Uterus (tissue), 4 donors: ENCODE results near the gene MMP25. TPM values are rescaled to one million over a fixed set of nuclear protein-coding genes. Genes with fewer than 3 reads are reported as not detected.

Experiments used
- DNase-seq, 2 donors: peaks; one replicate each; pipeline ENCODE4 v3.0.0-alpha.2; 2019 to 2020
- H3K27ac ChIP-seq, 2 donors: fragments of 200-600 bp; sonication (generic); 1 replicate in 1 of 2; 2 replicates in 1 of 2; pipeline ENCODE4 v1.5.1; 2016 to 2018
- H3K27me3 ChIP-seq, 2 donors: fragments of 200-600 bp; sonication (generic); one replicate each; pipeline ENCODE4 v1.5.1; 2018 to 2019; ENCODE audit warnings: control low read depth in 1 of 2
- H3K36me3 ChIP-seq, 2 donors: fragments of 200-600 bp; sonication (generic); one replicate each; pipeline ENCODE4 v1.5.1; 2019; ENCODE audit warnings: control low read depth in 1 of 2
- H3K4me1 ChIP-seq, 2 donors: fragments of 200-600 bp; sonication (generic); one replicate each; pipeline ENCODE4 v1.5.1; 2018 to 2019; ENCODE audit warnings: control low read depth in 1 of 2
- H3K4me3 ChIP-seq, 2 donors: fragments of 200-600 bp; sonication (generic); 1 replicate in 1 of 2; 2 replicates in 1 of 2; pipeline ENCODE4 v1.5.1; 2018 to 2019; ENCODE audit warnings: mild to moderate bottlenecking in 1 of 2
- H3K9me3 ChIP-seq, 2 donors: fragments of 200-600 bp; sonication (generic); one replicate each; pipeline ENCODE4 v1.5.1; 2019; ENCODE audit warnings: control low read depth in 1 of 2
- CTCF ChIP-seq, 4 experiments: fragments of 200-600 bp in 2 of 4; fragments of 450-650 bp in 2 of 4; sonication (generic) in 2 of 4; IDR thresholded peaks; one replicate each; pipeline ENCODE4 v1.5.1; 2016 to 2019; ENCODE audit warnings: antibody characterized with exemption in 4 of 4, mild to moderate bottlenecking in 2 of 4, moderate library complexity in 1 of 4
- POLR2A ChIP-seq, 2 donors: fragments of 450-650 bp; IDR thresholded peaks; one replicate each; pipeline ENCODE4 v1.6.1; 2016; ENCODE audit warnings: antibody characterized with exemption in 2 of 2, mild to moderate bottlenecking in 1 of 2, moderate library complexity in 1 of 2
- intact Hi-C: fragments of 100-400 bp; cut with DNase I; formaldehyde crosslinking; loops from one replicate; pipeline ENCODE4 v1.15.1; 2023; ENCODE audit warnings: low total_unique reads
- total RNA-seq, 4 donors: library from RNA; depleted of rRNA in 3 of 4; stranded (reverse); fragments of >200 nt in 3 of 4; gene quantifications; one replicate each; pipeline versions ENCODE4 v1.1.0 to v1.2.4, GENCODE V29; 2014 to 2023
- donor health status: DM: yes; HTN: yes; CAD: no.

MMP25 gene
- total RNA-seq, 4 donors from 2014 or later: 0.21 to 1.1 TPM; not detected in 2

- H3K9me3 ChIP-seq: no peaks in the 10 kb centered on the region
- DNase-seq: peak; percentile 88
- peaks cover 0 to 15% of the 10 kb centered on the region in 2 donors for H3K27me3 ChIP-seq
- no peak overlapping the region for H3K27ac ChIP-seq
- no peak overlapping the region for H3K4me3 ChIP-seq
- TF ChIP-seq CTCF (IDR thresholded peaks at IDR 0.05) (peak; percentile 50 to 78 (median 56)), POLR2A (IDR thresholded peaks at IDR 0.05) (no peak)
- intact Hi-C loops: no loop called here
- H3K4me1 ChIP-seq: no peaks in the 10 kb centered on the region
- H3K36me3 ChIP-seq: no peaks in the 10 kb centered on the region
Measured at GRCh38 chr16:3003582-3004270, 42.6 kb upstream of the MMP25 start.

GRCh38 chr16:3004319-3004718, 42.0 kb upstream of the MMP25 start:
- no peaks in the 10 kb centered on the region for H3K36me3 ChIP-seq
- TF ChIP-seq POLR2A (IDR thresholded peaks at IDR 0.05) (no peak), CTCF (IDR thresholded peaks at IDR 0.05) (no peak)
- intact Hi-C loops: no loop called here
- H3K9me3 ChIP-seq: no peaks in the 10 kb centered on the region
- no peak for DNase-seq
- no peaks in the 10 kb centered on the region for H3K4me1 ChIP-seq
- H3K4me3 ChIP-seq: no peak overlapping the region
- H3K27me3 ChIP-seq: peaks cover 0 to 15% of the 10 kb centered on the region in 2 donors
- no peak overlapping the region for H3K27ac ChIP-seq

GRCh38 chr16:3004781-3005284, 41.5 kb upstream of the MMP25 start:
- no peaks in the 10 kb centered on the region for H3K9me3 ChIP-seq
- DNase-seq: no peak
- H3K36me3 ChIP-seq: no peaks in the 10 kb centered on the region
- no peaks in the 10 kb centered on the region for H3K4me1 ChIP-seq
- H3K27ac ChIP-seq: no peak overlapping the region
- intact Hi-C loops: no loop called here
- TF ChIP-seq CTCF (IDR thresholded peaks at IDR 0.05) (no peak), POLR2A (IDR thresholded peaks at IDR 0.05) (no peak)
- peaks cover 0 to 15% of the 10 kb centered on the region in 2 donors for H3K27me3 ChIP-seq
- H3K4me3 ChIP-seq: no peak overlapping the region

GRCh38 chr16:3007059-3007956, 39.1 kb upstream of the MMP25 start:
- H3K27me3 ChIP-seq: peaks cover 3 to 12% of the 10 kb centered on the region in 2 donors

More at GRCh38 chr16:3007059-3007956, 39.1 kb upstream of the MMP25 start:
- no peak for DNase-seq
- Histone ChIP-seq H3K36me3 (no peaks in the 10 kb centered on the region), H3K4me3 (no peak overlapping the region), H3K4me1 (no peaks in the 10 kb centered on the region), H3K27ac (no peak overlapping the region), H3K9me3 (no peaks in the 10 kb centered on the region)
- intact Hi-C loops: no loop called here
- TF ChIP-seq CTCF (IDR thresholded peaks at IDR 0.05) (no peak), POLR2A (IDR thresholded peaks at IDR 0.05) (no peak)
